Hepatocyte (in vitro differentiated cells): ENCODE data around the gene ATOX1.
"Not testable (repeated sequence)": the region's sequence is repeated elsewhere in the genome, so short reads cannot be mapped to it uniquely, and the experiment has no call there.

Experiments
- CTCF ChIP-seq: fragments of 200-600 bp; sonication (generic); IDR thresholded peaks from 2 replicates; pipeline ENCODE4 v1.5.1; 2016; ENCODE audit warnings: antibody characterized with exemption, mild to moderate bottlenecking; ENCODE audit not compliant: poor library complexity
- EZH2phosphoT487 ChIP-seq: fragments of 200-600 bp; sonication (generic); IDR thresholded peaks from one replicate; pipeline ENCODE4 v1.6.1; 2018; ENCODE audit warnings: antibody characterized with exemption, mild to moderate bottlenecking, low read depth, moderate library complexity; ENCODE audit not compliant: unreplicated experiment, severe bottlenecking

GRCh38 chr5:151729597-151729996, 28.8 kb downstream of the ATOX1 start:
- TF ChIP-seq CTCF, EZH2phosphoT487: not testable (repeated sequence)
